ENCODE measurements around the gene ME2.
"Not testable (repeated sequence)": the region's sequence is repeated elsewhere in the genome, so short reads cannot be mapped to it uniquely, and the experiment has no call there.

The ME2 gene

GRCh38 chr18:50969448-50969847 is 90.5 kb downstream of the ME2 start:
- DNase-seq (ENCODE audit: low read depth in 4 of 4, low spot score in 1 of 4) = no peak

GRCh38 chr18:50970006-50970405 is 91.1 kb downstream of the ME2 start:
- DNase-seq (ENCODE audit: low read depth in 4 of 4, low spot score in 1 of 4) = no peak

GRCh38 chr18:50972404-50972803 is 93.5 kb downstream of the ME2 start:
- DNase-seq (ENCODE audit: low read depth in 4 of 4, low spot score in 1 of 4) = not testable (repeated sequence)

GRCh38 chr18:50973367-50974126 is 94.6 kb downstream of the ME2 start:
- DNase-seq (ENCODE audit: low read depth in 4 of 4, low spot score in 1 of 4) = no peak

DNA sequence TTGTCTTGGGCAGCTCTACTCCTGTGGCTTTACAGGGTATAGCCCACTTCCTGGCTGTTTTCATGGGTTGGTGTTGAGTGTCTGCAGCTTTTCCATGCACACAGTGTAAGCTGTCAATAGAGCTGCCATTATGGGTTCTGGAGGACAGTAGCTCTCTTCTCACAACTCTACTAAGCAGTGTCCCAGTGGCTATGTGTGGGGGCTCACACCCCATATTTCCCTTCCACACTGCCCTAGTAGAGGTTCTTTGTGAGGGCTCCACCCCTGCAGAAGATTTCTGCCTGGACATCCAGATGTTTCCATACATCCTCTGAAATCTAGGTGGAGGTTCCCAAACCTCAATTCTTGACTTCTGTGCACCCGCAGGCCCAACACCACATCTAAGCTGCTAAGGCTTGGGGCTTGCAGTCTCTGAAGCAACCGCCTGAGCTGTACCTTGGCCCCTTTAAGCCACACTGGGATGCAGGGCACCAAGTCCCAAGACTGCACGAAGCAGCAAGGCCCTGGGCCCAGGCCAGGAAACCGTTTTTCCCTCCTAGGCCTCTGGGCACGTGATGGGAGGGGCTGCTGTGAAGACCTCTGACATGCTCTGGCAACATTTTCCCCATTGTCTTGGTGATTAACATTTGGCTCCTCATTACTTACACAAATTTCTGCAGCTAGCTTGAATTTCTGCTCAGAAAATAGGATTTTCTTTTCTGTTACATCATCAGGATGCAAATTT is 98.3 kb downstream of the ME2 start:
- no peak for DNase-seq (ENCODE audit: low read depth in 4 of 4, low spot score in 1 of 4)

DNA sequence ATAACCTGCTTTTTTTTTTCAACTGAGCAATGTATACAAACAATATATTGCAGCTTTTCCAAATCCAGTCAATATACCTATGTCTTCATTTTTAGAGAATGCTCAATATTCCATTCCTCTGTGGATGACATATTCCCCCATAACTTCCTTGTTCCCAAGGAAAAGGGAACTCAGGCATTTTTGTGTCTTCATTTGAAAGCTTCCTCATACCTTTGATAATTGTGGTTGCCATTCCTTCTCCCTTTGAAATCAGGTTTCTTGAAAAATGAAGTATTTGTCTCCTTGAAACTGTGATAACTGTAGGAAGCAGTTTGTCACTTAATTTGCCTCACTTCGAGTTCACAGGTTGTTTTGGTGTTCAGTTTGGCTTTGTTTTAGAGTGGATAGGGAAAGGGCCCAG is 102.5 kb downstream of the ME2 start:
- no peak for DNase-seq (ENCODE audit: low read depth in 4 of 4, low spot score in 1 of 4)

- DNase-seq (ENCODE audit: low read depth in 4 of 4, low spot score in 1 of 4) = no peak
Observed at GRCh38 chr18:50982086-50982801, 103.3 kb downstream of the ME2 start.

DNA sequence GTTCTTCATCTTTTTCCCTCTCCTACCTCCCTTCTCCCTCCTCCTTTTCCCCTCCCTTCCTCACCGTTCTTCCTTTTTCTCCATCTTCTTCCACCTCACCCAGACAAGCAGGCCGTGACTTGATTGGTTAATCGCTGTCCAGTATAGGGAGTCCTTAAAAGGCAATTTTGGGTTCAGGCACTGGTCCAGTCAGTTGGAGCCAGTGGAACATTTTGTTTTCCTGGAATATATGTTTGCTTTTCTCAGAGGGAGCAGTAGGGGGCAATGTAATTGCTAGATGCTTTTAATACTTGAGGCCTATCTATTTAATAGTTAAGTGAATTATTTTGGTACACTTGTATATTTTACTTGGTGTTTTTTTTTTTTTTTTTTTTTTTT is 103.9 kb downstream of the ME2 start:
- no peak for DNase-seq (ENCODE audit: low read depth in 4 of 4, low spot score in 1 of 4)

GRCh38 chr18:50986360-50987087 is 107.6 kb downstream of the ME2 start:
- no peak for DNase-seq (ENCODE audit: low read depth in 4 of 4, low spot score in 1 of 4)

- no peak for DNase-seq (ENCODE audit: low read depth in 4 of 4, low spot score in 1 of 4)
Observed at GRCh38 chr18:50987261-50987660, 108.3 kb downstream of the ME2 start.

GRCh38 chr18:50989711-50990110 is 110.8 kb downstream of the ME2 start:
- DNase-seq (ENCODE audit: low read depth in 4 of 4, low spot score in 1 of 4) = no peak

GRCh38 chr18:50992351-50992762 is 113.4 kb downstream of the ME2 start:
- DNase-seq (ENCODE audit: low read depth in 4 of 4, low spot score in 1 of 4) = no peak

DNA sequence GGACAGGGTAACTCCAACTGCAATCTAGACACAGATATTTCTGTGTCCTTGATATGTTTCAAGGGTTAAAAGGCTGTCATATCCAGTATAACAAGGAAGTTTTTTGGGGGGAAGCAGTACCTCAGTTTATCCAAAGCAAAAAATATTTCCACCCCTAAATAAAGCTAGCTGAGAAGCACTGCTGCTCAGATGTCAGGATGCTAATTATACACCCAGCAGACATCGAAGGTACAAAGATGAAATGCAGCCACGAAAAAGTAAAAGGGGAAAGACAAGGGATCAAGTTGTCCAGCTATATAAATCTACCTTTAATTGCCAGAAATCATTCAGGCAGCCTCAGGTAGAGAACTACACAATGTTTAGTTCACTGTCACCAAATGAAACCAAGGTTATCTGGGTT is 115.1 kb downstream of the ME2 start:
- DNase-seq (ENCODE audit: low read depth in 4 of 4, low spot score in 1 of 4) = no peak

- not testable (repeated sequence) for DNase-seq (ENCODE audit: low read depth in 4 of 4, low spot score in 1 of 4)
Observed at GRCh38 chr18:51003174-51003573, 124.3 kb downstream of the ME2 start.

All from stimulated activated CD4-positive, alpha-beta T cell treated with anti-CD3 and anti-CD28 coated beads, Interleukin-1b, Interleukin-23, amount 100 ng/mL, for 24 hours (primary cell).